NK-92 (cell line): ENCODE results near the gene PIM3.

Experiments
- DNase-seq: peaks from one replicate; lab custom pipeline; 2025; ENCODE audit not compliant: unreplicated experiment; lab: John Stamatoyannopoulos, UW

Gene PIM3

GRCh38 chr22:49960159-49961004 is at the start of gene PIM3:
PIM3 (plus strand) TSS chr22:49960772; CDS start chr22:49960948, 176 bp downstream.
- peak; percentile 28 for DNase-seq

GRCh38 chr22:49911881-49912625 is 48.5 kb upstream of the PIM3 start:
- DNase-seq = no peak

GRCh38 chr22:49913026-49913425 is 47.5 kb upstream of the PIM3 start:
- DNase-seq = no peak

- DNase-seq = no peak
Observed at GRCh38 chr22:49913446-49913845, 47.1 kb upstream of the PIM3 start.

- no peak for DNase-seq
Observed at GRCh38 chr22:49914256-49914655, 46.3 kb upstream of the PIM3 start.

GRCh38 chr22:49915610-49916009 is 45.0 kb upstream of the PIM3 start:
- DNase-seq = no peak

GRCh38 chr22:49916831-49917230 is 43.7 kb upstream of the PIM3 start:
- DNase-seq = no peak

GRCh38 chr22:49917974-49918910 is 42.3 kb upstream of the PIM3 start, which contains the start of the genes ALG12 and CRELD2:
ALG12 (minus strand) TSS chr22:49918438; CDS start chr22:49913765, 4,673 bp downstream.
CRELD2 (plus strand) TSS chr22:49918634; CDS start chr22:49918770, 136 bp downstream.
- peak; percentile 77 for DNase-seq

- no peak for DNase-seq
Observed at GRCh38 chr22:49918911-49919881, 41.4 kb upstream of the PIM3 start.

- DNase-seq = no peak
Observed at GRCh38 chr22:49920859-49921258, 39.7 kb upstream of the PIM3 start.

GRCh38 chr22:49921508-49922278 is 38.9 kb upstream of the PIM3 start:
- DNase-seq = no peak

GRCh38 chr22:49922484-49922883 is 38.1 kb upstream of the PIM3 start:
- DNase-seq = no peak

GRCh38 chr22:49922926-49923325 is 37.6 kb upstream of the PIM3 start:
- no peak for DNase-seq

- DNase-seq = no peak
Observed at GRCh38 chr22:49923445-49923844, 37.1 kb upstream of the PIM3 start.

GRCh38 chr22:49924113-49924833 is 36.3 kb upstream of the PIM3 start:
- DNase-seq = no peak

- DNase-seq = no peak
Observed at GRCh38 chr22:49925525-49926128, 34.9 kb upstream of the PIM3 start.

- no peak for DNase-seq
Observed at GRCh38 chr22:49926916-49927315, 33.7 kb upstream of the PIM3 start.
